Right lobe of liver (tissue), 4 donors: Measurements from ENCODE around the gene HSDL1.

Experiments used
- CTCF ChIP-seq, 4 donors: fragments of 200-600 bp in 3 of 4; fragments of 450-650 bp in 1 of 4; IDR thresholded peaks; one replicate each; pipeline versions ENCODE4 v1.5.1 to v1.8.0; 2016 to 2022; ENCODE audit warnings: antibody characterized with exemption in 4 of 4, mild to moderate bottlenecking in 2 of 4
- POLR2A ChIP-seq: fragments of 450-650 bp; IDR thresholded peaks from one replicate; pipeline ENCODE4 v1.6.1; 2017; ENCODE audit warnings: antibody characterized with exemption, mild to moderate bottlenecking
- donor health status: DM: no; HTN: no; CAD: no.
- donor health status: DM: no; HTN: no; CAD: no.
- donor health status: DM: no; HTN: yes; CAD: no.

- no peak for TF ChIP-seq CTCF (IDR thresholded peaks at IDR 0.05)
- no peak for TF ChIP-seq POLR2A
These were observed 14.8 kb upstream of the HSDL1 start for GRCh38 chr16:84159800-84160199.
